ENCODE data around the gene WDFY3.

DNA sequence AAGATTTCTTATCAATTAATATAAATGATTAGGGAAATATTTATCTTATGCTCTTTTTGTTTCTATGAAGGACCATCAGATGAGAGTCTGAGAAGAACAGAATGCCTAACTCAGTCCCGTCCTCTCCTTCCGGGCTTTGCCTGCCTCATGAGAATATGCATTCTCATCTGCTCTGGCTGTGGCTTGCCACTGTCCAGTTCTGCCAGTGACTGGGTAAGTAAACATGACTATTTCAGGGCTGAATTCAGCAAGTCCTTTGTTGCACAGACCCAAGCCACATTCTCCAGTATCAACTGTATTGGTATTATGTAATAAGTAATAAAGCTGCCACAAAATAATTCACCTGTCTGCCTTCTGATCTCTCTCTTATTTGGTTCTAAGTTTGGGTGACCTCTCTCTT lies 110.7 kb downstream of the WDFY3 start:
- TF ChIP-seq EZH2 (IDR thresholded peaks at IDR 0.05; ENCODE audit: insufficient read depth, poor library complexity, severe bottlenecking) (no peak), EZH2phosphoT487 (IDR thresholded peaks at IDR 0.05; ENCODE audit: insufficient read depth, low read depth) (no peak)

Measured in GM23248 (cell line).